ENCODE data around the gene ZBTB20. TPM values are rescaled to one million over a fixed set of nuclear protein-coding genes. Genes with fewer than 3 reads are reported as not detected.
A peak's percentile ranks its signal among the peaks of the same experiment; 100 is the strongest.

ZBTB20 gene
- total RNA-seq, 1 experiment from 2014 or later, result 7.7 TPM

DNA sequence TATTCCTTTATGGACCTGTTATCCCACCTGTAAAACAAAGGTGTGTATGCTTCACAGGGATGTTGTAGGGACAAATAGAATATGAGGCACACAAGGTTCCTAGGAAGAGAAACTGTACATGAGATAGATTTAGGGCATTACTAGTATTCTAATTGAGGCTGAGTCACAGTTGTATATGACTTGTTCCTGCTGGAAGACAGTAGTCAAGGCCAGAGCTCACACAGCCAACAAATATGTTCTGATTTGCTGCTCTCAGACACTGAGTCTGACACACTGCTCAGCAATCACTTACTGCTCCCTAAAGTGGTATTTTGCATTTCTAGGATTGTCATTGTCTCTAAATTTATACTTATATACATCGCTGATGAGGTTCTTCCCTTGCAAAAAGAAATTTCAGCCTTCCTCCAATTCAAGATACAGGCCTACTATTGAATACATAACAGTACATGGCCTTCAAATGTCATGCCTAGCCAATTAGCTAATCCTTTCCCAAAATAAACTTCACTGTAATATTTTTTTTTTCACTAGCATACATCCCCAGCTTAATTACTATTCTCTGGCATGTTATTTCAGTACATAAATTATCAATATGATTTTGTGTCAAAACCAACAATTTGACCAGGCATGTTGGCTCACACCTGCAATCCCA is 783.4 kb downstream of the ZBTB20 start:
- Histone ChIP-seq H3K4me3 (no peak overlapping the region), H3K9me3 (replicated peaks) (no peaks in the 10 kb centered on the region), H3K27me3 (no peaks in the 10 kb centered on the region), H3K36me3 (no peaks in the 10 kb centered on the region), H3K4me1 (no peaks in the 10 kb centered on the region), H3K27ac (no peak overlapping the region)
- no peak for DNase-seq

DNA sequence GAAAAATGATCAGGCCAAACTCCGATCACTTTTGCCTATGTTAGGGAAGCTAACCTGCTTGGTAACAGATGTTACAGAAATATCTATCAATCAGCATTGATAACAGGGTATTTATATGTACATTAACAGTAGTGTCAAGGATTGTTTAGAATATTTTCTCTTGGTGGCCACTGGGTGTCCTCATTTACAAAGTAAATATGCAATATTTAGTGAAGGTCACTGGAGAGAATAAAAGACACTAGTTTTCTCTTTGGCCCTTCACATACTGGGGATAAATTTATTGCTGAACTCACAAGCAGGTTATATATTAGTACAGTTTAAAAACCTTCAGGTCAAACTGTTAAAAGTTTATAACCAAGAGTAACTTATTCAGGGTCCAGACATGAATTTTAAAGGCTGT is 784.3 kb downstream of the ZBTB20 start:
- no peak overlapping the region for H3K27ac ChIP-seq
- no peaks in the 10 kb centered on the region for H3K36me3 ChIP-seq
- no peaks in the 10 kb centered on the region for H3K4me1 ChIP-seq
- no peak overlapping the region for H3K4me3 ChIP-seq
- H3K27me3 ChIP-seq, result no peaks in the 10 kb centered on the region
- peak in 1 of 2 experiments; percentile 58 for DNase-seq
- no peaks in the 10 kb centered on the region for H3K9me3 ChIP-seq (replicated peaks)

DNA sequence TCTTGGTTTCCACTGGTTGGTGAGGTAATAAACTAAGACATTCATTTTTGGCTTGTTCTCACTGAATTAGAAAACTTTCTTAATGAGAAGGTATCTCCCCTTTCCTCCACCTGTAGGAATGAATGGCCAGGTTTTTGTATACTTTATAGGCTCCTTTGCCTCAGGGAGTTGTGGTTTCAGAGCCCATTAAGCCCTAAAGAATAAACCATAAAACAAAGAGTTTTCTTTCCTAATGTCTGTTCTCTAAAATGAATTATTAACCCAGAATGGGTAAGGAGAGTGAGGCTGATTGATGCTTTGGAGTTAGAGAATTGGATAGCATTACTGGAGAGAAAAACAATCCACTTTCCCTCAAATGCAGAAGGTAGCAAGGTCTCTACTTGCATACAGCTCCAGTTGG is 785.7 kb downstream of the ZBTB20 start:
- Histone ChIP-seq H3K4me3 (no peak overlapping the region), H3K27me3 (no peaks in the 10 kb centered on the region)
- no peak for DNase-seq

DNA sequence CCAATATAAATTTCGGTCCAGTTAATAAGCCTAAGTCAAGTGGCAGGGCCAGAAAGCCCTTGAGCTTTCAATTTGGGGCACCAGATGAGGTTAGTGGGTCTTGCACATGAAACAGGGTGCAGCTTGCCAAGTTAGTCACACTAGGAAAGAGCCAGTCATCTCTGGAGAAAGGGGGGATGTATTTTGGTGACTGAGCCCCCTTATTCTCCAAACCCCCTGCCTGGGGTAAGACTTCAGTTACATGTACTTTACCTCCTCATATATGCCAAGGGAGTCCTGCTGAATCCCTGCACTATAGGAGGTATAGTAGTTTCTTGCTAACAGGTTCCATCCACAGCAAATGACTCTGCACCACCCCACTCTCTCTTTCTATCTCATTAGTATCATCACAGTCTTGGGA is 790.6 kb downstream of the ZBTB20 start:
- Histone ChIP-seq H3K27ac (no peak overlapping the region), H3K27me3 (no peaks in the 10 kb centered on the region), H3K9me3 (replicated peaks) (no peaks in the 10 kb centered on the region; the same call in 1 of the 2 replicates), H3K4me3 (no peak overlapping the region), H3K36me3 (no peaks in the 10 kb centered on the region), H3K4me1 (no peaks in the 10 kb centered on the region)
- DNase-seq, result no peak

More for the DNA sequence above, 785.7 kb downstream of the ZBTB20 start:
- Histone ChIP-seq H3K4me1 (no peaks in the 10 kb centered on the region), H3K36me3 (no peaks in the 10 kb centered on the region), H3K9me3 (replicated peaks) (no peaks in the 10 kb centered on the region), H3K27ac (no peak overlapping the region)

DNA sequence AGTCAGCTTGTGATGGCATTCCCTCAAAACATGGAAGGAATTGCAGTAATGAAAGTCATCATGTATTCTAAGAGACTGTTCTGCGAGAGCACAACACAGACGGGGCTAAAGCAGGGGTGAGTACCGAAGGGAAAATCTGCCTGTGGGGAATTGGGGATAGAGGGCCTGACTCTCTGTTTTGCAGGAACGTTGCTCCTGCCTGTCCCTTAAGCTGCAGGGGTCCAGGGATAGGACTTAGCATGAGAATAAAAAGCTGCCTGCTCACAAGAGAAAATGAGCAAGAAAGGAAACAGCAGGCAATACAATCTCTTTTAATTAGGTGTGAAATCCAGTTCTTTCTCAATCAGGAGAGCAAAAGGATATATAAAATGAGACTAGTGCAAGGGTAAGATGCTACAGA is 791.0 kb downstream of the ZBTB20 start:
- Histone ChIP-seq H3K36me3 (no peaks in the 10 kb centered on the region), H3K9me3 (replicated peaks) (no peaks in the 10 kb centered on the region; the same call in 1 of the 2 replicates), H3K4me3 (no peak overlapping the region), H3K4me1 (no peaks in the 10 kb centered on the region), H3K27me3 (no peaks in the 10 kb centered on the region), H3K27ac (no peak overlapping the region)
- no peak for DNase-seq

DNA sequence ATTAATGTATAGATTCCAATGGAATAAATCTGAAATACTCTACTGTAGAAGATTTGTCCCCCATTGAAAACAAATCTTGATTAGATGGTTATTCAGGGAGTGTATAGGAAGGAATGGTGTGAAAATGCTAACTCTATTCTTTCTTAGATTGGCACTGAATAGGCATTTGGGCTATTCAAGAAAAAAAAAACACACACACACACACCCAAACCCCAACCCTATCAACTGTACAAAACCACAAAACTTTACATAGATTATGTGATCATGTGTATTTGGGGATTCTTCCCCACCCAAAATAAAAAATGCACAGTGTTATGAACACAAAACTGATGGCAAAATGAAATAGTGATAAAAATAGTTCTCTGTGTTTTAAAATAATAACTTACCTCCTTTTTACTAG is 791.4 kb downstream of the ZBTB20 start:
- no peak overlapping the region for H3K4me3 ChIP-seq
- H3K27me3 ChIP-seq, result no peaks in the 10 kb centered on the region
- H3K4me1 ChIP-seq, result no peaks in the 10 kb centered on the region
- no peaks in the 10 kb centered on the region; the same call in 1 of the 2 replicates for H3K9me3 ChIP-seq (replicated peaks)
- no peak overlapping the region for H3K27ac ChIP-seq
- no peak for DNase-seq
- no peaks in the 10 kb centered on the region for H3K36me3 ChIP-seq

DNA sequence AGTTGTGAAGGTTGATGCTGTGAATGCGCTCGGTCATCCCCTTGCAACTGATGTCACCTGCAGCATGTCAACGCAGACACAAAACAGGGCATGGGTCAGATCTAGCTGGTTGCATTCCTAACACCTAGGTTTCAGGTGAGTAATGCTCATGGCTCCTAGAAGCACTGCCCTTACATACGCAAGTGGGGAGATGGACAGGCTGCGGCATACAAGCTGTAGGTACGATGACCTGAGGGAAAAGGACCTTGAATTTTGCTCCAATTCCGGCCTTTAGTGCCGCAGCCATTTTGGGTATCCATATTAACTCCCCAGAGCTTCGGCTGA is 795.3 kb downstream of the ZBTB20 start:
- H3K27ac ChIP-seq, result no peak overlapping the region
- H3K4me1 ChIP-seq, result no peaks in the 10 kb centered on the region
- H3K9me3 ChIP-seq (replicated peaks), result no peaks in the 10 kb centered on the region; the same call in 1 of the 2 replicates
- no peak overlapping the region for H3K4me3 ChIP-seq
- H3K27me3 ChIP-seq, result no peaks in the 10 kb centered on the region
- no peaks in the 10 kb centered on the region for H3K36me3 ChIP-seq
- no peak for DNase-seq

DNA sequence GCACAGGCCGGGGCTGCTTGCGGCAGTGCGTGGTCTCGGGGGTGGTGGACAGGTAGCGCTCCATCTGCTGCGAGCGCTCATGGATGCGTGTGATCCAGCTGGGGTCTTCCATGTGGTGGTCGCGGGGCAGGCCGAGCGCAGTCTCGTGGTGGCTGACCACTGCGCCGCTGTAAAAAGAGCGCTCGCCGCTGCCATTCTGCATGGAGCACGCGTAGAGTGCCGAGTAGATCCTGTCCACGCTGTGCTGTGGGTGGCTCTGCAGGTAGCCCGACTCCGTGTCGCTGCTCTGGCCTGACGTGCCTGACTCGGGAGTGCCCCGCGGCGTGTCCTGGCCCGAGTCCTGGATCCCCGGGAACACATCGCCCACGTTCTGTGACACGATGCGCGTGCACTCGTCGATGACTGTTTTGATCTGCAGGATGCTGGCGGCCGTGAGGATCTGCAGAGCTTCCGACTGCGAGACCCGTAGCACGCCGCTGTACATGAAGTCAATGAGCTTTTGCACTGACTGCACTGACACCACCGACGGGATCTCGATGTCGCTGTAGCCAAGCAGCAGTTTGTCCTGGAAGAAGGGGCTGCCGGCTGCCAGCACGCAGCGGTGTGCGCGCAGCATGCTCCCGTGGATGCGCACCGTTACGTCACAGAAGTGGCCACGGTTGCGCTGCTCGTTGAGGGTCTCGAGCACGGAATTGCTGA is 795.8 kb downstream of the ZBTB20 start:
- Histone ChIP-seq H3K27ac (no peak overlapping the region), H3K4me1 (no peaks in the 10 kb centered on the region), H3K27me3 (no peaks in the 10 kb centered on the region), H3K9me3 (replicated peaks) (no peaks in the 10 kb centered on the region; the same call in 1 of the 2 replicates), H3K4me3 (no peak overlapping the region), H3K36me3 (no peaks in the 10 kb centered on the region)
- DNase-seq, result no peak

DNA sequence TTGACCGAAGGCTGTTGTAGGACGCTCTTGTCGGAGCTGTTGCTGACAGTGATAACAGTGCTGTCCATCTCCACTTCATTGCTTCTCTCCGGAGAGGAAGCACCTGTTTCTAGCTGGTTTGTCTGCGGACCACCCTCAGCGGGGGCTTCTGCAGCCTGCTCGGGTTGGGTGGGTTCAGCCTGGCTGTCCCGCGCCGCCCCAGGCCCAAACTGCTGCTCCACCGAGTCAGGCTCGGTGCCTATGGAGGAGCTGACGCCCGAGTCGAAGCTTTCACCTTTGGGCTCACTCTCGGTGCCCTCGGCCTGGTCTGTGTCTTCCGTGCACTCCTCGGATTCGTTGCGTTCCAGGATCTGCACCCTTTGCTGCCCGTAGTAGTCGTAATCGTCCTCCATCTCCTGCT is 796.4 kb downstream of the ZBTB20 start:
- Histone ChIP-seq H3K36me3 (no peaks in the 10 kb centered on the region), H3K4me1 (no peaks in the 10 kb centered on the region), H3K9me3 (replicated peaks) (no peaks in the 10 kb centered on the region; the same call in 1 of the 2 replicates), H3K27me3 (no peaks in the 10 kb centered on the region), H3K4me3 (no peak overlapping the region), H3K27ac (no peak overlapping the region)
- DNase-seq, result no peak

DNA sequence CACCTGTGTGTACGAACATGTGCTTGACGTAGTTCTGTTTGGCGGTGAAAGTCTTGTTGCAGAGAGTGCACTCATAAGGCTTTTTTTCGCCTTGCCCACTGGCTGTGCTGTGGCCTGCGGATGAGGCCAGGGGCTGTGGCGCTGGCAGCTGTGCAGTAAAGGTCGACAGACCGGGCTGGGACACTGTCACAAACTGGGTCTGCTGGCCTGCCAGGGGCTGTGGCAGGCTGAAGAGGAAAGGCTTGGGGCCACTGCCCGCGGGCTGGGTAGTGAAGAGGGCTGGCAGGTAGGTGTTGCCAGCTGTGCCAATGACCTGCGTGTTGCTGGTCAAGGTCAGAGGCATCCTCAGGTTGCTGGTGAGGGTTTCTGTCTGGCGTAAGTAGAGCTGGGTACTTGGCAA is 796.8 kb downstream of the ZBTB20 start:
- no peak for DNase-seq
- no peak overlapping the region for H3K4me3 ChIP-seq
- H3K9me3 ChIP-seq (replicated peaks), result no peaks in the 10 kb centered on the region; the same call in 1 of the 2 replicates
- H3K27me3 ChIP-seq, result no peaks in the 10 kb centered on the region
- H3K27ac ChIP-seq, result no peak overlapping the region
- no peaks in the 10 kb centered on the region for H3K36me3 ChIP-seq
- no peaks in the 10 kb centered on the region for H3K4me1 ChIP-seq

DNA sequence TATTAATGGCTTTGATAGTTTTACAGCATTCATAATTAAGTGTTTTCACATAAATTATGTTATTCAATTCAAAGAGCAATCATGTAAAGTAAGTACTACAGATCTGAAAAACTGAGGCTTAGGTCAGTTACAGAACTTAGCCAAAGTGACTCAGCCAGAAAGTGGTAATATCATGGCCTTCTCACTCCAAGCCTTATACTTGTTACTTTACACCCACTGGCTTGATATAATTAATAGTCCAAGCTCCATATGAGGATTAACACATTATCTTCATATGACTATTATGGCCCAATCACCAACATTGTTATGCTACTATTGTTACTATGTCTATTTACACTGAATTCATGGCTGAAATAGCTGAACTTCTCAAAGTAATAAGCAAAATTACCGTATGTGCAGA is 802.6 kb downstream of the ZBTB20 start:
- Histone ChIP-seq H3K27ac (no peak overlapping the region), H3K4me1 (no peaks in the 10 kb centered on the region), H3K9me3 (replicated peaks) (no peaks in the 10 kb centered on the region), H3K27me3 (no peaks in the 10 kb centered on the region), H3K4me3 (no peak overlapping the region), H3K36me3 (no peaks in the 10 kb centered on the region)
- DNase-seq, result no peak

DNA sequence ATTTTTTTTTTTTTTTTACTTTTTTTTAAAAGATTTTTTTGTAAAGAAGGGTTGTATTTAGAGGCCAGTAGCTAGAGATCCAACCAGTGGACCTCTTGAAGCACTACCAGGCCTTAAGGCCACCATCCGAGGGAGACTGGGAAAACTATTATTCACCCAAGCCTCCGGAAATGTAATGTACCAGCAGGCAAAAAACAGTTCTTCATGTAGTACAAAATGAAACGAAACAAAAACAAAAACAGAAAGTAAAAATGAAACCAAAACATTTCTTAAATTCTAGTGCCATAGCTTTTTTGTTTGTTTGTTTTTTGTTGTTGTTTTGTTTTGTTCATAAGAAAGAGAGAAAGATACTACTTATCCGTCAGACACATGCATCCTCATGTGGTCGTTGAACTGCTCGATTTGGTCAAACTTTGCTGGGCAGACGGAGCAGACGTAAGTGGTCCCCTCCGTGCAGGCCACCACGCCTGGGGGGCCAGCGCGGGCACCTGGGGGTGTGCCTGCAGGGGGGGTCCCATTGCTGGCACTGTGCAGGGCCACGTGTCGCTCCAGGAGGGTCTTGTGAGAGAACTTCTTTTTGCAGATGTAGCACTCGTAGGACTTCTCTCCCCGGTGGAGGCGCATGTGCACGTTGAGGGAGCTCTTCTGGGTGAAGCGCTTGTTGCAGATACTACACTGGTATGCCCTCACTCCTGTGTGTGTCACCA is 808.3 kb downstream of the ZBTB20 start:
- Histone ChIP-seq H3K4me3 (no peak overlapping the region), H3K27me3 (no peaks in the 10 kb centered on the region), H3K9me3 (replicated peaks) (no peaks in the 10 kb centered on the region), H3K36me3 (peaks cover 4% of the 10 kb centered on the region), H3K4me1 (no peaks in the 10 kb centered on the region), H3K27ac (no peak overlapping the region)
- DNase-seq, result no peak

DNA sequence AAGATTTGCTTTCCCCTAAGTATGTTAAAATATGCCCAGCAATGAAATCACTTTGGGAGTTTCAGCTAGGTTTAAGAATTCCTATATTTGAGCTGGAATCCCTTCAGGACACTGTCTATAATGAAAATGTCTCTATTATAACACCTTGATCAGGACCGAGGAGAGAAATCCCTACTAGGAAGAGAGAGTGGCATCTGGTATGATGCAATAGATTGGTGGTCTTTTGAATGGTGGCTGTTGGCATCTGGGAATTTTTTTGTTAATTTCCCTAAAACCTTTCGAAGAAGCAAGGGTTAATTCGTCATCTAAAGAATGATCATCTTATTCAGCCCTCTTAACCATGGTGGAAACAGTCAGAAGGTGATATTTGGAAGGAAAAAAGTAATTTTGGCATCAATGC is 810.2 kb downstream of the ZBTB20 start:
- H3K27ac ChIP-seq, result no peak overlapping the region
- H3K36me3 ChIP-seq, result peaks cover 4% of the 10 kb centered on the region
- H3K4me3 ChIP-seq, result no peak overlapping the region
- H3K27me3 ChIP-seq, result no peaks in the 10 kb centered on the region
- H3K9me3 ChIP-seq (replicated peaks), result no peaks in the 10 kb centered on the region
- no peaks in the 10 kb centered on the region for H3K4me1 ChIP-seq
- DNase-seq, result no peak

DNA sequence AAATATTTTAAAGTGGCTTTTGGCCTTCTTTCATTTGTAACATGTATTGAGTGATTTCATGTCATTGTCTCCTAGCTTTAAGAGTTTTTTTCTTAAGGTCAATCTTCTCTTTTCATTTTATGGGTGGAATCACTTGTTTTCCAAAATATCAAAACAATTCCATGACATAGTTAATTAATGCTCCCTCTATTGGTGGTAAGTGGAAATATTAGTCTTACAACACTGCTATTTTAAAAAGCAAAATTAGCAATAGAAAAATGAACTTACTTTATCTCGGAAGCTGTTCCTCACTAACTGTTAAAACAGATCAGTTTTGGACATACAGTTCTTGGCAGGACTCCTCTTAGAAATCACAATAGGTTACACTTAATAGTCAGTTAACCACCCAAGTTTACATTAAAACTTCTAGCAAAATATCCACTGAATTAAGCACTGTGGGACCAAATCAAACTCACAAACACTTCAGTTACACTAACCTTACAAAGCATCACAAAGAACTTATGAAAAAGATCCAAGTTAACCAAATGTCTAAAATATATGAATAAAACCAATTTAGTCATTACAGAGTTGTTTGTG is 810.9 kb downstream of the ZBTB20 start:
- H3K27me3 ChIP-seq, result no peaks in the 10 kb centered on the region
- no peaks in the 10 kb centered on the region for H3K4me1 ChIP-seq
- H3K9me3 ChIP-seq (replicated peaks), result no peaks in the 10 kb centered on the region
- H3K4me3 ChIP-seq, result no peak overlapping the region
- no peak for DNase-seq
- no peak overlapping the region for H3K27ac ChIP-seq
- peaks cover 4% of the 10 kb centered on the region for H3K36me3 ChIP-seq

DNA sequence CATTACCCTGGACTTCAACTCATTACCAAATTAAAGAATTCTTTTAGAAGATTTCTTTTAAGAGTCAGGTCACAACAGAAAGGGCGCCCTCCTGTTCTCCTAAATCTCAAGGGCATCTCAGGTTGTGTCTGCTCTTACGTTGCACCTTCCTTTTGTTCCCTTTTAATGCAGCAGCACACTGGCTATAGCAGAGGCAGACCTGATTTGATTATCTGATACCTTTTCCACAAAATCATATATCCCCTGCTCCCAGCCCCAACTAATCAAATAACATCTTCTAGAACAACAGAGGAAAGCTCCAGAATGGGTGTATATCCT is 813.2 kb downstream of the ZBTB20 start:
- Histone ChIP-seq H3K27me3 (no peaks in the 10 kb centered on the region), H3K9me3 (replicated peaks) (no peaks in the 10 kb centered on the region), H3K36me3 (peaks cover 7% of the 10 kb centered on the region), H3K4me1 (no peaks in the 10 kb centered on the region), H3K27ac (no peak overlapping the region), H3K4me3 (no peak overlapping the region)
- no peak for DNase-seq
